Cerebellar cortex (tissue), 1 donor: ENCODE results near the gene RDH14.

Experiments used
- DNase-seq: peaks from one replicate; pipeline ENCODE4 v3.0.0-alpha.2; 2015; ENCODE audit warnings: low spot score

RDH14 gene

GRCh38 chr2:18520451-18521425 lies 39.7 kb downstream of the RDH14 start:
- DNase-seq: peak; percentile 83

GRCh38 chr2:18519914-18520450 lies 40.5 kb downstream of the RDH14 start:
- DNase-seq: no peak

DNA sequence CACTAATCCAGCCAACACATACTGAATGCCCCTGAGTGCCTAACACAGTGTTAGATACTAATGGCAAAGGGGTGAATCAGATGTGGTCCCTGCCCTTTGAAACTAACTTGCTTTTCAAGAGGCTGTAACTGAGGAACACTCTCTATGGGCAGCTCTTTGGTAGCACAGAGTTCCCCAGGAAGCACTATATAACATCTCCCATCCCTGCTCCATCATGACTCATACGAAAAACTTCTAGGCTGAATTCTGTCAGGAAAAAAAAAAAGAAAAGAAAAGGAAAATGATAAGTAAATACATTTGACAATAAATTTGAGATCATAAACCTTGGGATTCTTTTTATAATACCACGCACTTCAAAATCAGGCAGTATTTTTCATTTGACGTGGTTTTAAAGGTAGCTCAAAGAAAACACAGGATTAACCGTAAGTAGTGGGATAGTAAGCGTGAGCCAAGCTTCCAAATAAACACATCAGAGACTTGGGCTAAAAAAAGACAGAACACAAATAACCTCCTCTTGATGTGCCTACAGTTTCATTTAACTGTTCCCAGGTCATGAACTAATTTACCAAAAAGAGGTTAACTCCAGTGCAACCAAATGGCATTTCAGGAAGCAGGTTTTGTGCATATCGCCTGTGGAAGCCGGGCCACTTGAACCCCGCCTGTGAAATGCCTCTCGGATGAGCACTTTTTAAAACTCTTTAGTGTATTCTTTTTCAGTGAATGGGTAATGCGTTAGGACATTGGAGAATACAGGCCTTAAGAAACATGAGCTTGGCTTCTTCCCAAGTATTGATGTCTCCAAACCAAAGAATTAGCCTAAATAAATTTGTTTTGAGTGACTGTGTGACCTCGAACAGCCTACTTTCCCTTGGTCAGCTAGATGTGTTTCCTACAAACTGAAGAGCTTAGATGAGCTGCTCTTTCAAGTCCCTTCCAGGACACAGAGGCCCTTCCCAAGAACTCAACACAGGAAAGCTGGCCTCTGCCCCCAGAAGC lies 42.0 kb downstream of the RDH14 start:
- DNase-seq: no peak

DNA sequence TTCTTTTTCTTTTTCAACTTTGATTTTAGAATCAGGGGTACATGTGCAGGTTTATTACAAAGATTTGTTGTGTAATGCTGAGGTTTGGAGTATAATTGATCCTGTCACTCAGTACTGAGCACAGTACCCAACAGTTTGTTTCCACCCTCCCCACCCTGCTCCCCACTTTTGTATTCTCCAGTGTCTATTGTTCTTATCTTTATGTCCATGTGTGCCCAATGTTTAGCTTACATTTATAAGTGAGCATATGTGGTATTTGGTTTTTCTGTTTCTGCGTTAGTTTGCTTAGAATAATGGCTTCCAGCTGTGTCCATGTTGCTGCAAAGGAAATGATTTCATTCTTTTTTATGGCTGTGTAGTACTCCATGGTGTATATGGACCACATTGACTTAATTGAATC lies 43.1 kb downstream of the RDH14 start:
- DNase-seq: no peak

DNA sequence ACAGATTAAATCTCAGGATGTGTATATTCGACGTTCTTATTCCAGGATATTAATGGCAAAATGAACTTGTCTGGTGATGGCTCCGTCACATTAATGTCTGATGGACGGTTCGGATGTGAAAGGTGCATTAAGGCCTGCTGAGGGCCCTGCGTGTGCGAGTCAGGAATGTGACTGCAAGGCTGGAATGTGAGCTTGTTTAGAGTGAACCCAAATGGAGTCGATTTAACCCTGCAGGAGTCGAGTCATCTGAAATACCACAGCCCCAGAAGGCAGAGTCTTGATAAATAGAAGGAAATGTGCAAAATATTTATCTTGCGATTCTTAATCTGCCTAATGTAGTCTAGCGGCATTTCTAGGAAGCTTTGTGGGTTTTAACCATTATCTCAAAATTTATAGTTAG lies 44.3 kb downstream of the RDH14 start:
- DNase-seq: no peak

DNA sequence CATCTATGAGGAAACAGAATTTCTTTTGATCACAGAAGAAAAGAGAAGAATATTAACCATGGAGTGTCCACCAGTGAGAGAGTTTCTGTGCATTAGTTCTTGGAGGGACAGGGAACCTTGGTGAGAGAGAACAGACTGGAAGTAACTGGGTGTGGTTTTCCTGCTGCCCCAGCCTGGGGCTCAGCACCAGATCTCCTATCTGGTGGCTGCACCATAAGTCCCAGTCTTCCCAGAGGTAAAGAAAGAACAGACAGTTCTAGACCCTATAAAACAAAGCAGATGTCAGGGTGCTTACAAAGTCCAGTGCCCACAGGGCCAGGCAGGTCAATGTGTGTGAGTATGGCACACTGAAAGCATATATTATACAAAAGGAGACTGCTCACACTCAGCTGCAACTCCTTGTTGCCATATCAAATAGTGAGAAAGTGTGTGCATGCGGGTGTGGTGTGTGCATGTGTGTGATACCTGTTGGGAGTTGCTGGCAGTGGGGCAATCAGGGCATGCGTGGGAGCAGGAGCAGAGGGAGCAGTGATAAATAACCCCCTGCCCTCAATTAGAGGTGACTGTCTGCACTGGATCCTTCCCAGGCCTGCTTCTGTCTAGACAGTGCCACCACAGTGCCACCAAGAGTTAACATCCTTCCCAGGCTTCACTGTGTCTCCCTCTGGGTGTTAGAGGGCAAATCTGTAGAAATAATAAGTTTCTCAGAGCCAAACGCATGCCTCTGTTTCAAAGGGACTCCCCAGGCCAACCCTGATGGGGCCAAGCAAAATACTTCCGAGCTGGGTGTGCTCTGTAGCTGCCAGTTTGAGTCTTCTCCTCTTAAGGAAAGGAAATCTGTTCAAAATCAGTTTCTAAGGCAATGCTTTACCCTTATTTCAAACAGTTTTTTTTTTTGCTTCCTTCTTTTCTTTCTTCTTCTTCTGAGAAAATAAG lies 45.7 kb downstream of the RDH14 start:
- no peak for DNase-seq

DNA sequence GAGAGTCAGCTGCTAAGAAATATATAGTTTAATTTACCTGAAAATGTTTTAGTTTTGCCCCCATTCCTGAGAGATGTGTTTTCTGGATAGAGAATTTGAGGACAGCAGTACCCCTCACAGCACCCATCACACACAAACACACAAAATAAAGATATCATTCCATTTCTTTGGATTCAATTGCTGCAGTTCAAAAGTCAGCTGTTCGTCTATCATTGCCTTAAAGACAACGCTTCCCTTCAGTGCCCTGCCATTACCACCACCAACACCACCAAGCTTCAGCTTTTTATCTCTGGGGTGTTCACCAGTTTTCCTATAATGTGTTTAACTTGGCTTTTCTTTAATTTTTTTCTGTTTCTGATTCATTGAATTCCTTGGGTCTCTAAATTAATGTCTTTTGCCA lies 49.7 kb downstream of the RDH14 start:
- no peak for DNase-seq

- DNase-seq: no peak
These were observed 53.5 kb downstream of the RDH14 start for GRCh38 chr2:18506883-18507509.

GRCh38 chr2:18505703-18506341 lies 54.6 kb downstream of the RDH14 start:
- no peak for DNase-seq
